Hepatocyte (in vitro differentiated cells): ENCODE data around the gene APOO. TPM values are rescaled to one million over a fixed set of nuclear protein-coding genes. Genes with fewer than 3 reads are reported as not detected.
A peak's percentile ranks its signal among the peaks of the same experiment; 100 is the strongest.

Experiments used
- DNase-seq: peaks from one replicate; pipeline ENCODE4 v3.0.0-alpha.2; 2016; ENCODE audit warnings: low spot score
- H2AFZ ChIP-seq: fragments of 200-600 bp; sonication (generic); 2 replicates; pipeline ENCODE4 v1.6.0; 2016; ENCODE audit warnings: antibody characterized with exemption, mild to moderate bottlenecking
- H3K27ac ChIP-seq: fragments of 200-600 bp; sonication (generic); 2 replicates; pipeline ENCODE4 v1.5.1; 2016; ENCODE audit warnings: mild to moderate bottlenecking
- H3K27me3 ChIP-seq: fragments of 200-600 bp; sonication (generic); 2 replicates; pipeline ENCODE4 v1.6.1; 2016
- H3K36me3 ChIP-seq: fragments of 200-600 bp; sonication (generic); replicated peaks from 2 replicates; pipeline ENCODE4 v1.5.1; 2016; ENCODE audit warnings: low read depth; ENCODE audit not compliant: insufficient read depth
- H3K4me1 ChIP-seq: fragments of 200-600 bp; sonication (generic); 2 replicates; pipeline ENCODE4 v1.5.1; 2016; ENCODE audit warnings: mild to moderate bottlenecking, moderate library complexity; ENCODE audit not compliant: insufficient read depth
- H3K4me2 ChIP-seq: fragments of 200-600 bp; sonication (generic); 2 replicates; pipeline ENCODE4 v1.6.0; 2016
- H3K4me3 ChIP-seq: fragments of 200-600 bp; sonication (generic); 2 replicates; pipeline ENCODE4 v1.5.1; 2016; ENCODE audit warnings: mild to moderate bottlenecking
- H3K79me2 ChIP-seq: fragments of 200-600 bp; sonication (generic); 2 replicates; pipeline ENCODE4 v1.6.0; 2017; ENCODE audit warnings: mild to moderate bottlenecking
- H3K9me2 ChIP-seq: fragments of 200-600 bp; sonication (generic); replicated peaks from 2 replicates; pipeline ENCODE4 v1.6.0; 2017; ENCODE audit warnings: mild to moderate bottlenecking; ENCODE audit not compliant: insufficient read depth
- H3K9me3 ChIP-seq: fragments of 200-600 bp; sonication (generic); 2 replicates; pipeline ENCODE4 v1.5.1; 2016; ENCODE audit warnings: low read depth, mild to moderate bottlenecking
- H4K20me1 ChIP-seq: fragments of 200-600 bp; sonication (generic); 2 replicates; pipeline ENCODE4 v1.6.0; 2016; ENCODE audit warnings: mild to moderate bottlenecking; ENCODE audit not compliant: insufficient read depth, poor library complexity, severe bottlenecking
- CTCF ChIP-seq: fragments of 200-600 bp; sonication (generic); IDR thresholded peaks from 2 replicates; pipeline ENCODE4 v1.5.1; 2016; ENCODE audit warnings: antibody characterized with exemption, mild to moderate bottlenecking; ENCODE audit not compliant: poor library complexity
- EZH2 ChIP-seq: fragments of 200-600 bp; sonication (generic); IDR thresholded peaks from 2 replicates; pipeline ENCODE4 v1.6.1; 2016; ENCODE audit warnings: antibody characterized with exemption, mild to moderate bottlenecking, borderline replicate concordance
- EZH2phosphoT487 ChIP-seq: fragments of 200-600 bp; sonication (generic); IDR thresholded peaks from one replicate; pipeline ENCODE4 v1.6.1; 2018; ENCODE audit warnings: antibody characterized with exemption, mild to moderate bottlenecking, low read depth, moderate library complexity; ENCODE audit not compliant: unreplicated experiment, severe bottlenecking
- WGBS: methylation state at CpG from one replicate; pipeline ENCODE4 v1.1.6; 2016; ENCODE audit warnings: low lambda C conversion rate; ENCODE audit errors: missing lambda C conversion rate; 5-methylcytosine and 5-hydroxymethylcytosine counted together
- polyA plus RNA-seq: library from polyadenylated mRNA; unstranded; fragments of >200 nt; fragmentation: Nextera tagmentation; extraction: Ambion mirVana; gene quantifications from 2 replicates; pipeline ENCODE4 v1.2.1, GENCODE V29; 2016
- total RNA-seq: library from RNA; depleted of rRNA; stranded (reverse); fragments of >200 nt; gene quantifications from 2 replicates; pipeline ENCODE4 v1.2.3, GENCODE V29; 2014

APOO gene
- total and polyA plus RNA-seq, 2 experiments from 2014 or later, result 27.0 to 45.1 TPM

DNA sequence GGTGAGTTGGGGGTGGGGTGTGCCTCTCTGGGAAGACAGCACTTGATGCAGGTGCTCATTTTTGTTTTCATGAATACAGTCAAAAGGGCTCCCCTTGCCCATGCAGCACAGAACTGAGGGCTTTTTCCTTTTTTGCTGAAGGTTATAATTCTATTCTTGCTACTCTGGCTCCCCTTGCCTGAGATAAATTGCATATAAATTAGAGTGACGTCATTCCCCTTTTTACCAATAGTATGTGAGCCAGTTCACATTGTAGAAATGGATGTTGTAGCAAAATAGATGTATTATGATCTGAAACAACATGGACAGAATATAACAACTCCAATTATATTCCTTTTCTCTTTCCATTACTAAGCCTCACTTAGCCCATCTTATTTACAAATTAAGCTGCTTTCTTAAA is 28.4 kb upstream of the APOO start:
- H3K27me3 ChIP-seq, result no peaks in the 10 kb centered on the region
- no peak overlapping the region for H2AFZ ChIP-seq
- H3K27ac ChIP-seq, result no peak overlapping the region
- no peak overlapping the region for H3K4me2 ChIP-seq
- 50% methylated on average over 1 of the region's 1 CpG for WGBS
- no peaks in the 10 kb centered on the region for H3K9me2 ChIP-seq
- no peaks in the 10 kb centered on the region for H4K20me1 ChIP-seq
- DNase-seq, result no peak
- H3K9me3 ChIP-seq, result no peaks in the 10 kb centered on the region
- TF ChIP-seq EZH2 (no peak), EZH2phosphoT487 (no peak), CTCF (no peak)
- H3K36me3 ChIP-seq, result no peaks in the 10 kb centered on the region
- H3K79me2 ChIP-seq, result no peaks in the 10 kb centered on the region
- no peak overlapping the region for H3K4me3 ChIP-seq
- no peaks in the 10 kb centered on the region for H3K4me1 ChIP-seq

GRCh38 chrX:23935106-23935505 is 27.4 kb upstream of the APOO start:
- Histone ChIP-seq H2AFZ (no peak overlapping the region), H3K27ac (no peak overlapping the region), H4K20me1 (no peaks in the 10 kb centered on the region), H3K4me3 (no peak overlapping the region), H3K9me2 (no peaks in the 10 kb centered on the region), H3K27me3 (no peaks in the 10 kb centered on the region), H3K79me2 (no peaks in the 10 kb centered on the region), H3K36me3 (no peaks in the 10 kb centered on the region), H3K4me2 (no peak overlapping the region), H3K4me1 (no peaks in the 10 kb centered on the region), H3K9me3 (no peaks in the 10 kb centered on the region)
- 94% methylated on average over 11 of the region's 11 CpGs for WGBS
- TF ChIP-seq EZH2phosphoT487, result no peak
- TF ChIP-seq CTCF, result no peak
- DNase-seq, result no peak

GRCh38 chrX:23932046-23932445 is 24.3 kb upstream of the APOO start:
- 55% methylated on average over 1 of the region's 1 CpG for WGBS
- no peak overlapping the region for H2AFZ ChIP-seq
- H3K27ac ChIP-seq, result peak overlapping the region; percentile 35
- H3K27me3 ChIP-seq, result no peaks in the 10 kb centered on the region
- H4K20me1 ChIP-seq, result no peaks in the 10 kb centered on the region
- no peak overlapping the region for H3K4me2 ChIP-seq
- H3K4me1 ChIP-seq, result no peaks in the 10 kb centered on the region
- no peaks in the 10 kb centered on the region for H3K79me2 ChIP-seq
- DNase-seq, result no peak
- no peaks in the 10 kb centered on the region for H3K36me3 ChIP-seq
- no peak overlapping the region for H3K4me3 ChIP-seq
- TF ChIP-seq CTCF, result no peak
- no peak for TF ChIP-seq EZH2
- no peak for TF ChIP-seq EZH2phosphoT487
- H3K9me2 ChIP-seq, result no peaks in the 10 kb centered on the region
- no peaks in the 10 kb centered on the region for H3K9me3 ChIP-seq

DNA sequence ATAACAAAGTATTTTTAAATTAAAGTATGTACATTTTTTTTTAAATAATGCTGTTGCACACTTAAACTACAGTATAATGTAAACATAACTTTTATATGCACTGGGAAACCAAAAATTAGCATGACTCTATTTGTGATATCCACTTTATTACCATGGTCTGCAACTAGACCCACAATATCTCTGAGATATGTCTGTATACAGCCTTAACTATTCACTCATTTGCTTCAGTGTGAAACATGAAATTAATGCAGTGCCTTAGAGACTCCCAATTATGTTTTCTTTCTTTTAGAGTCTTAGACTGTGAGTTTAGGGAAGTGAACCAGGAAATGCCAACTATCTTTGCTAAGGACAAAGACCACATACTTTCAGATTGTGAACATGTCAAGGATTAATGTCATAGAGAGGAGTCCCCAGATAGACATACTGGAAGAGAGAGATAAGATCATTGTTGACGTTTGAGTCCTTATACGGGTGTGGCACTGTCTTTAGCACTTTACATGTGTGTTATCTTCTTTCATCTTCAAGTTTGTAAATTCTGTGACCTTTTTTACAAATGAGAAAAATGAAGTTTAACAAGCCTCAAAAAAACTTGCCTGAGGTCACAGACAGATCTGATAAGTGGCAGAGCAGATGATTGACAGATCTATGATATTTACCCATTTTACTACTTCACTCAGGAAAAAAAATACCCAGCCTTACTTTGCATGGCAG is 23.3 kb upstream of the APOO start:
- no peaks in the 10 kb centered on the region for H3K4me1 ChIP-seq
- H3K27ac ChIP-seq, result peak overlapping the region; percentile 35
- H3K4me3 ChIP-seq, result no peak overlapping the region
- no peaks in the 10 kb centered on the region for H3K9me3 ChIP-seq
- no peaks in the 10 kb centered on the region for H3K9me2 ChIP-seq
- no peak overlapping the region for H2AFZ ChIP-seq
- H4K20me1 ChIP-seq, result no peaks in the 10 kb centered on the region
- H3K36me3 ChIP-seq, result no peaks in the 10 kb centered on the region
- 5% methylated on average over 2 of the region's 2 CpGs for WGBS
- H3K27me3 ChIP-seq, result no peaks in the 10 kb centered on the region
- TF ChIP-seq EZH2phosphoT487, result no peak
- no peak for TF ChIP-seq CTCF
- TF ChIP-seq EZH2, result no peak
- peak overlapping the region; percentile 1 for H3K4me2 ChIP-seq
- H3K79me2 ChIP-seq, result no peaks in the 10 kb centered on the region
- peak; percentile 25 for DNase-seq
